UCSD-AML1 (cell line): ENCODE measurements around the gene CD302.
"Not testable (repeated sequence)": the region's sequence is repeated elsewhere in the genome, so short reads cannot be mapped to it uniquely, and the experiment has no call there.

Source experiments
- DNase-seq: peaks from one replicate; lab custom pipeline; 2025; ENCODE audit not compliant: unreplicated experiment; lab: John Stamatoyannopoulos, UW

Gene CD302

DNA sequence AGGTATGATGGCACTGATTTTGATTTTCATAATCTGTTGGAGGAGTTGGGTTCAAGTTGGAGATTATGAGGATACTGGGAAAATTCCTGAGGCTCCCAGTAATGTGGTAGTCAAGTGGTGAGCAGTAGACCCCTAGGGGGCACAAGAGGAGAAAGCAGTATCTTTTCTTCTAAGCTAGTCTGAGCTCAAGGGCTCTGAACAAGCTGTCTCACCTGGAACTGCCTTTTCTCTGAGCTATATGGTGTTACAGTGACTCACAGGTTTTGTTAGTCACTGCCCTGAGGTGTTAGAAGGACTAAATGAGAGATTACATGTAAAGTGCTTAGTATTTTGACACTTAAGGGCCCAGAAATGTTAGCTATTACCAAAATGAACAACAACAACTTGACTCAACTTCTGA is 42.2 kb downstream of the CD302 start:
- no peak for DNase-seq

- no peak for DNase-seq
Measured at GRCh38 chr2:159755014-159755413, 43.0 kb downstream of the CD302 start.

DNA sequence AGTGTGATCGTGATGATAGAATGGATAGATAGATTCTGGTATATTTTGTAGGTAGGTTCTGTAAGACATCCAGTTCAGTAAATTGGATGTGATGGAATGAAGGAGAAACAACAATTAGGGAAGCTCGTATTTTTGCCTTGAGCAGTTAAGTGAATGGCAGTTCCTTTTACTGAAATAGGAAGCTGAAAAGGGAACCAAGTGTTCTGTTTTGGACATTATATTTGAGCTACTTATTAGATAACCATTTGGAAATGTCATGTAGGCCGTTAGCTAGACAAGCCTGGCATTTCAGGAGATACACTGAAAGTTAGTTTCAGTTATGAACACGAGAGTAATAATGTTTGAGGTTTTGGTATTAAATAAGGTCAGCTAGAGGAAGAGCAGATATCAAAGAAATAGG is 44.2 kb downstream of the CD302 start:
- no peak for DNase-seq

DNA sequence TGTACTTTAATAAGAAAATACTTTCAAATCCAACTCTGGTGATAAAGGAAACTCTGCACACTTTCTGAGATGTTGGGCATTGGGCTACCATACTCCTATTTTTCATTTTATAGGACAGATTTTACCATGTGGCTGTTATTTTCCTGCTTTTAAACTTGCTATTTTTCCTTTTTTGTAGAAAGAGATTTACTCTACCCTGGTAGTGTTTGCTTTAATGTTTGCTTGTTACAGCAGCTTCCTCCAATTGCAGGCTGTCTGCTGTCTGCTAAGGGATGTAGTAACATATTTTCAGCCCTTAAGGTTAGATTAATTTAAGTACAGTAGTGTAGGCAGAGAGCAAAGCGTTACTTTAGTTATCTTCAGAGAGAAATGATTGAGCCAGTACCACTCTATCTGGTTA is 47.1 kb downstream of the CD302 start:
- no peak for DNase-seq

DNA sequence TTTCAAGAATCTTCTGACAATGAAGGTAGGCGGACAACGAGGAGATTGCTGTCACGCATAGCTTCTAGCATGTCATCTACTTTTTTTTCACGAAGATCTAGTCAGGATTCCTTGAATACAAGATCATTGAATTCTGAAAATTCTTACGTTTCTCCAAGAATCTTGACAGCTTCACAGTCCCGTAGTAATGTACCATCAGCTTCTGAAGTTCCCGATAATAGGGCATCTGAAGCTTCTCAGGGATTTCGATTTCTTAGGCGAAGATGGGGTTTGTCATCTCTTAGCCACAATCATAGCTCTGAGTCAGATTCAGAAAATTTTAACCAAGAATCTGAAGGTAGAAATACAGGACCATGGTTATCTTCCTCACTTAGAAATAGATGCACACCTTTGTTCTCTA is 49.9 kb downstream of the CD302 start:
- DNase-seq = no peak

- DNase-seq = not testable (repeated sequence)
Measured at GRCh38 chr2:159745237-159745636, 52.8 kb downstream of the CD302 start.

- DNase-seq = no peak
Measured at GRCh38 chr2:159744363-159744762, 53.6 kb downstream of the CD302 start.

DNA sequence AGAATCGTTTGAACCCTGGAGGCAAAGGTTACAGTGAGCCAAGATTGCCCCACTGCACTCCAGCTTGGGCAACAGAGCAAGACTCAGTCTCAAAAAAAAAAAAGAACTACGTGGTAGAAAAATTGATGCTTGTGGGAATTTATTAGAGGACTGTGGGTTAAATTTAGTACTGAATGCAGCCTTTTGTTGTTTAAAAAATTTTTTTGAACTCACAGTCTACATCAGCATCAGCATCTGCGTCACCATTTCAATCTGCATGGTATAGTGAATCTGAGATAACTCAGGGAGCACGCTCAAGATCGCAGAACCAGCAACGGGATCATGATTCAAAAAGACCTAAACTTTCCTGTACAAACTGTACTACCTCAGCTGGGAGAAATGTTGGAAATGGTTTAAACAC is 55.2 kb downstream of the CD302 start:
- DNase-seq = no peak

- DNase-seq = peak; percentile 24
Measured at GRCh38 chr2:159738509-159739390, 59.3 kb downstream of the CD302 start.

DNA sequence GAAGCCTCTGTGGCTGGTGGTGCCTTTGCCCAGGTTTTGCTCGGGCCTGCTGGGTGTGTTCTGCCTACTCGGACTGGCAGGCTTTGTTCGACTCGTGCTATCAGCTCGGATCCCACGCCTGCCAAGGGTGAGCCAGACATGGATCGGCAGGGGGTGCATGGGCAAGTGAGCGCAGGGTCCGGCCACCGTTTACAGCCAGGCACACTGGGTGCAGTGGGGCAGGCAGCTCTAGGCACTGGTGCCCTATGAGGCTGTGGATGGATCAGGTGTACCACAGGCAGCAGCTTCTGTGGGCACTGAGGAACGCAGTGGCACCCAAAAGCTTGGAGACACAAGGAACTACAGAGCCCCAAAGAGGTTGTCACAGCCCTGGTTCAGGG is 60.1 kb downstream of the CD302 start:
- no peak for DNase-seq

GRCh38 chr2:159737292-159737916 is 60.6 kb downstream of the CD302 start:
- DNase-seq = no peak

GRCh38 chr2:159736048-159736447 is 62.0 kb downstream of the CD302 start:
- no peak for DNase-seq

GRCh38 chr2:159735648-159736047 is 62.4 kb downstream of the CD302 start:
- no peak for DNase-seq

GRCh38 chr2:159728629-159729028 is 69.4 kb downstream of the CD302 start:
- no peak for DNase-seq

DNA sequence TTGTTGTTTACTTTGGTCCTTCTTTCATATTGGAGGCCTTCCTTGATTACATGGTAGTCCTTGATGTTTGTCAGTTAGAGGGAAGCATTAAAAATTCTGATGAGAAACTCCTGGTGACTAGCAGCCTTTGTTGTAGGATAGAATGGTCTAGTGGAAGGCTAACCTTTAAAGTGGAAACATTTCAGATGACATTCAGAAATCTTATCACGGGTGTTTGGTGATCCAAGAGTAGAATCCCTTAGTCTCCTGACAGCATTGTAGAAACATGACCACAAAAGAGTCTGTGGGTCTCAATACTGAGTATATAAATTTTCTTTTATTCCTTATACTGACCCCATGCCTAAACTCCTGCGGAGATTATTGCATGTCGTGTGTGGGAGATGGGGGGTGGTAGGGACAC is 72.3 kb downstream of the CD302 start:
- DNase-seq = no peak

DNA sequence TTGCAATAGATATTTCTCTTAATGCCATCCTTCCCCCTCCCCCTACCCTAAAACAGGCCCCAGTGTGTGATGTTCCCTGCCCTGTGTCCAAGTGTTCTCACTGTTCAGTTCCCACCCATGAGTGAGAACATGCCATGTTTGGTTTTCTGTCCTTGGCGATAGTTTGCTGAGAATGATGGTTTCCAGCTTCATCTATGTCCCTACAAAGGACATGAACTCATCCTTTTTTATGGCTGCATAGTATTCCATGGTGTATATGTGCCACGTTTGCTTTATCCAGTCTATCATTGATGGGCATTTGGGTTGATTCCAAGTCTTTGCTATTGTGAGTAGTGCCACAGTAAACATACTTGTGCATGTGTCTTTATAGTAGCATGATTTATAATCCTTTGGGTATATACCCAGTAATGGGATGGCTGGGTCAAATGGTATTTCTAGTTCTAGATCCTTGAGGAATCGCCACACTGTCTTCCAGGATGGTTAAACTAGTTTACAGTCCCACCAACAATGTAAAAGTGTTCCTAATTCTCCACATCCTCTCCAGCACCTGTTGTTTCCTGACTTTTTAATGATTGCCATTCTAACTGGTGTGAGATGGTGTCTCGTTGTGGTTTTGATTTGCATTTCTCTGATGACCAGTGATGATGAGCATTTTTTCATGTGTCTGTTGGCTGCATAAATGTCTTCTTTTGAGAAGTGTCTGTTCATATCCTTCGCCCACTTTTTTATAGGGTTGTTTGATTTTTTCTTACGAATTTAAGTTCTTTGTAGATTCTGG is 73.0 kb downstream of the CD302 start:
- DNase-seq = not testable (repeated sequence)

- no peak for DNase-seq
Measured at GRCh38 chr2:159722580-159722979, 75.4 kb downstream of the CD302 start.

- DNase-seq = no peak
Measured at GRCh38 chr2:159720676-159721075, 77.3 kb downstream of the CD302 start.
